ENCODE results near the gene TCHHL1. TPM values are rescaled to one million over a fixed set of nuclear protein-coding genes. Genes with fewer than 3 reads are reported as not detected.
A peak's percentile ranks its signal among the peaks of the same experiment; 100 is the strongest.

TCHHL1 gene
- total RNA-seq, 1 experiment from 2014 or later: not detected

DNA sequence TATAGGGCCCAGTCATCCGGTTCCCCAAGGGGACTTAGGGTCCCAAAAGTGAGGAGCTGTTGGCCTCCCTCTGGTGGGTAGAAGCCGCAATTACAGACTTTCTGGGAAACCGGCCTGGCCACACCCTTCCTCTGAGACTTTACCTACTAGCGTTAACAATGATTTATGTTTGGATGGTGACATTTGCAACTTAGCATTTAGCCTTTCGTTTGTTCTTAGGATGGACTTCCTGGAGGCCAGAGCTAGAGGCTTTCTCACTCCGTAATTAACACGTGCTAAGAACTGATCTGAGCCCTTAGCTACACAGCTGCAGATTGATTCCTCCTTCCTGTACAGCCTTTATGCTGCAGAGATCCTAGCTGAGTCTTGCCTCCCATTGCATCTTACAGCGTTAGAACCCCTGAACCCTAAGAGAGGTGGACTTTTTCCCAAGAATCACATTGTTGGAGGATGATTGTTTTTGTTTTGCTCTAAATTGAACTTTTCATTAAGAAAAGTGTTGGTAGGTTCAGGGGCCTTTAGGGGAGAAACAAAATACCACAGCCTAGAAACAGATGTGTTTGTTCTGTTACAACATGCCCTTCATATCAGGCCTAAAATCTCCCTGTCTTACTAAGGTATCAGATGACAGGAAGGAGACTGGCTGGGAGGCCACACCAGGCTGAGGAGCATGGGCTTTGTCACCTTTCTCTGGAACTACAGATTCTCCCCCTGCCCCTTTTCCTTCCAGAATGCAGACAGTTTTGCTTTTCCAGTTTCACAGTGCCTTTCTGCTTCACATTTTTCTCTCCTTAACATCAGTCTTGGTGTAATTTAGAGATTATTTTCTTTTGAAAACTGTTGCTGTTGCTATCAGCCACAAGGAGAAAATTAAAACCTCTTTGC, 54.0 kb downstream of the TCHHL1 start:
- Mint-ChIP-seq H3K4me3 (peak overlapping the region; percentile 89), H3K27ac (peak overlapping the region; percentile 85), H3K36me3 (peaks cover 23% of the 10 kb centered on the region), H3K27me3 (ENCODE audit: low read depth) (peaks cover 9% of the 10 kb centered on the region), H3K9me3 (no peaks in the 10 kb centered on the region), H3K4me1 (peaks cover 40% of the 10 kb centered on the region)
- CTCF ChIA-PET: interaction anchor here (0.5 to 4.5 kb wide), 33 partner anchors 9 to 233 kb away, joined by 3 to 45 read pairs (median 6); partner anchors contain the start of gene THEM4
- DNase-seq (ENCODE audit: low spot score) (peak; percentile 76), ATAC-seq (peak; percentile 71)
- POLR2A ChIA-PET: interaction anchor here (1.0 to 1.7 kb wide), 2 partner anchors 12 to 14 kb away, joined by 3 to 5 read pairs; no protein-coding TSS in a partner anchor
- 0 out of 2 replicates have a peak, but pooled peaks have one; percentile 14 for TF ChIP-seq GABPB1 (CRISPR knock-in tag; IDR thresholded peaks at IDR 0.05)
- TF ChIP-seq, protein P1, sequence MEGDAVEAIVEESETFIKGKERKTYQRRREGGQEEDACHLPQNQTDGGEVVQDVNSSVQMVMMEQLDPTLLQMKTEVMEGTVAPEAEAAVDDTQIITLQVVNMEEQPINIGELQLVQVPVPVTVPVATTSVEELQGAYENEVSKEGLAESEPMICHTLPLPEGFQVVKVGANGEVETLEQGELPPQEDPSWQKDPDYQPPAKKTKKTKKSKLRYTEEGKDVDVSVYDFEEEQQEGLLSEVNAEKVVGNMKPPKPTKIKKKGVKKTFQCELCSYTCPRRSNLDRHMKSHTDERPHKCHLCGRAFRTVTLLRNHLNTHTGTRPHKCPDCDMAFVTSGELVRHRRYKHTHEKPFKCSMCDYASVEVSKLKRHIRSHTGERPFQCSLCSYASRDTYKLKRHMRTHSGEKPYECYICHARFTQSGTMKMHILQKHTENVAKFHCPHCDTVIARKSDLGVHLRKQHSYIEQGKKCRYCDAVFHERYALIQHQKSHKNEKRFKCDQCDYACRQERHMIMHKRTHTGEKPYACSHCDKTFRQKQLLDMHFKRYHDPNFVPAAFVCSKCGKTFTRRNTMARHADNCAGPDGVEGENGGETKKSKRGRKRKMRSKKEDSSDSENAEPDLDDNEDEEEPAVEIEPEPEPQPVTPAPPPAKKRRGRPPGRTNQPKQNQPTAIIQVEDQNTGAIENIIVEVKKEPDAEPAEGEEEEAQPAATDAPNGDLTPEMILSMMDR (IDR thresholded peaks at IDR 0.05): peak; percentile 88
- TF ChIP-seq, protein P2, sequence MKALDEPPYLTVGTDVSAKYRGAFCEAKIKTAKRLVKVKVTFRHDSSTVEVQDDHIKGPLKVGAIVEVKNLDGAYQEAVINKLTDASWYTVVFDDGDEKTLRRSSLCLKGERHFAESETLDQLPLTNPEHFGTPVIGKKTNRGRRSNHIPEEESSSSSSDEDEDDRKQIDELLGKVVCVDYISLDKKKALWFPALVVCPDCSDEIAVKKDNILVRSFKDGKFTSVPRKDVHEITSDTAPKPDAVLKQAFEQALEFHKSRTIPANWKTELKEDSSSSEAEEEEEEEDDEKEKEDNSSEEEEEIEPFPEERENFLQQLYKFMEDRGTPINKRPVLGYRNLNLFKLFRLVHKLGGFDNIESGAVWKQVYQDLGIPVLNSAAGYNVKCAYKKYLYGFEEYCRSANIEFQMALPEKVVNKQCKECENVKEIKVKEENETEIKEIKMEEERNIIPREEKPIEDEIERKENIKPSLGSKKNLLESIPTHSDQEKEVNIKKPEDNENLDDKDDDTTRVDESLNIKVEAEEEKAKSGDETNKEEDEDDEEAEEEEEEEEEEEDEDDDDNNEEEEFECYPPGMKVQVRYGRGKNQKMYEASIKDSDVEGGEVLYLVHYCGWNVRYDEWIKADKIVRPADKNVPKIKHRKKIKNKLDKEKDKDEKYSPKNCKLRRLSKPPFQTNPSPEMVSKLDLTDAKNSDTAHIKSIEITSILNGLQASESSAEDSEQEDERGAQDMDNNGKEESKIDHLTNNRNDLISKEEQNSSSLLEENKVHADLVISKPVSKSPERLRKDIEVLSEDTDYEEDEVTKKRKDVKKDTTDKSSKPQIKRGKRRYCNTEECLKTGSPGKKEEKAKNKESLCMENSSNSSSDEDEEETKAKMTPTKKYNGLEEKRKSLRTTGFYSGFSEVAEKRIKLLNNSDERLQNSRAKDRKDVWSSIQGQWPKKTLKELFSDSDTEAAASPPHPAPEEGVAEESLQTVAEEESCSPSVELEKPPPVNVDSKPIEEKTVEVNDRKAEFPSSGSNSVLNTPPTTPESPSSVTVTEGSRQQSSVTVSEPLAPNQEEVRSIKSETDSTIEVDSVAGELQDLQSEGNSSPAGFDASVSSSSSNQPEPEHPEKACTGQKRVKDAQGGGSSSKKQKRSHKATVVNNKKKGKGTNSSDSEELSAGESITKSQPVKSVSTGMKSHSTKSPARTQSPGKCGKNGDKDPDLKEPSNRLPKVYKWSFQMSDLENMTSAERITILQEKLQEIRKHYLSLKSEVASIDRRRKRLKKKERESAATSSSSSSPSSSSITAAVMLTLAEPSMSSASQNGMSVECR (CRISPR knock-in tag; IDR thresholded peaks at IDR 0.05; ENCODE audit: borderline replicate concordance): no peak

DNA sequence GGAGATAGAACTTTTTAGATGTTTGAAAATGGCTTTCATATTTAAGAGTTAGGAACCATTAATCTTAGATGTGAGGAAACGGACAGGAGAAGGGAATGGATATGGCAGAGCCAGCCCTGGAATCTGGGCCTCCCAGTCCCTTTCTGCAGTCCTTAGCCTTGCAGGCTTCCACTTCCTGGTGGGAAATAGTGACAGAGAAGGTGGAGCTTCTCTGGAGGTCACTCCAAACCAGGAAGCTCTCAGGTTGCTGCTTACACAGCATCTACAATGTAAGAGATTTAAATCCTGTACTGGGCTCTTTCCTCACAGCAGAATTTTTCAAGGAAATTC, 54.6 kb downstream of the TCHHL1 start:
- Mint-ChIP-seq H3K9me3 (no peaks in the 10 kb centered on the region), H3K27me3 (ENCODE audit: low read depth) (peaks cover 9% of the 10 kb centered on the region), H3K27ac (no peak overlapping the region), H3K4me1 (peaks cover 40% of the 10 kb centered on the region), H3K36me3 (peaks cover 24% of the 10 kb centered on the region), H3K4me3 (peak overlapping the region; percentile 89; the same call in 1 of the 2 replicates)
- CTCF ChIA-PET: interaction anchor here (0.5 to 4.5 kb wide), 31 partner anchors 9 to 232 kb away, joined by 3 to 45 read pairs (median 6); partner anchors contain the start of gene THEM4
- TF ChIP-seq, protein P2 (CRISPR knock-in tag; IDR thresholded peaks at IDR 0.05; ENCODE audit: borderline replicate concordance): no peak
- TF ChIP-seq FOXJ3 (CRISPR knock-in tag; IDR thresholded peaks at IDR 0.05; ENCODE audit: borderline replicate concordance) (no peak), SMAD3 (CRISPR knock-in tag; IDR thresholded peaks at IDR 0.05; ENCODE audit: borderline replicate concordance) (no peak), ZNF219 (CRISPR knock-in tag; IDR thresholded peaks at IDR 0.05; ENCODE audit: borderline replicate concordance) (no peak), TEAD4 (CRISPR knock-in tag; IDR thresholded peaks at IDR 0.05) (no peak), NFE2L1 (CRISPR knock-in tag; IDR thresholded peaks at IDR 0.05) (no peak), CREB1 (CRISPR knock-in tag; IDR thresholded peaks at IDR 0.05) (no peak), ZNF416 (CRISPR knock-in tag; IDR thresholded peaks at IDR 0.05) (no peak), GABPB1 (CRISPR knock-in tag; IDR thresholded peaks at IDR 0.05) (no peak)
- TF ChIP-seq, protein P3, sequence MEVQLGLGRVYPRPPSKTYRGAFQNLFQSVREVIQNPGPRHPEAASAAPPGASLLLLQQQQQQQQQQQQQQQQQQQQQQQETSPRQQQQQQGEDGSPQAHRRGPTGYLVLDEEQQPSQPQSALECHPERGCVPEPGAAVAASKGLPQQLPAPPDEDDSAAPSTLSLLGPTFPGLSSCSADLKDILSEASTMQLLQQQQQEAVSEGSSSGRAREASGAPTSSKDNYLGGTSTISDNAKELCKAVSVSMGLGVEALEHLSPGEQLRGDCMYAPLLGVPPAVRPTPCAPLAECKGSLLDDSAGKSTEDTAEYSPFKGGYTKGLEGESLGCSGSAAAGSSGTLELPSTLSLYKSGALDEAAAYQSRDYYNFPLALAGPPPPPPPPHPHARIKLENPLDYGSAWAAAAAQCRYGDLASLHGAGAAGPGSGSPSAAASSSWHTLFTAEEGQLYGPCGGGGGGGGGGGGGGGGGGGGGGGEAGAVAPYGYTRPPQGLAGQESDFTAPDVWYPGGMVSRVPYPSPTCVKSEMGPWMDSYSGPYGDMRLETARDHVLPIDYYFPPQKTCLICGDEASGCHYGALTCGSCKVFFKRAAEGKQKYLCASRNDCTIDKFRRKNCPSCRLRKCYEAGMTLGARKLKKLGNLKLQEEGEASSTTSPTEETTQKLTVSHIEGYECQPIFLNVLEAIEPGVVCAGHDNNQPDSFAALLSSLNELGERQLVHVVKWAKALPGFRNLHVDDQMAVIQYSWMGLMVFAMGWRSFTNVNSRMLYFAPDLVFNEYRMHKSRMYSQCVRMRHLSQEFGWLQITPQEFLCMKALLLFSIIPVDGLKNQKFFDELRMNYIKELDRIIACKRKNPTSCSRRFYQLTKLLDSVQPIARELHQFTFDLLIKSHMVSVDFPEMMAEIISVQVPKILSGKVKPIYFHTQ (CRISPR knock-in tag; IDR thresholded peaks at IDR 0.05): no peak
- TF ChIP-seq, protein P4, sequence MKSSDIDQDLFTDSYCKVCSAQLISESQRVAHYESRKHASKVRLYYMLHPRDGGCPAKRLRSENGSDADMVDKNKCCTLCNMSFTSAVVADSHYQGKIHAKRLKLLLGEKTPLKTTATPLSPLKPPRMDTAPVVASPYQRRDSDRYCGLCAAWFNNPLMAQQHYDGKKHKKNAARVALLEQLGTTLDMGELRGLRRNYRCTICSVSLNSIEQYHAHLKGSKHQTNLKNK (CRISPR knock-in tag; IDR thresholded peaks at IDR 0.05): no peak
- TF ChIP-seq, protein P5, sequence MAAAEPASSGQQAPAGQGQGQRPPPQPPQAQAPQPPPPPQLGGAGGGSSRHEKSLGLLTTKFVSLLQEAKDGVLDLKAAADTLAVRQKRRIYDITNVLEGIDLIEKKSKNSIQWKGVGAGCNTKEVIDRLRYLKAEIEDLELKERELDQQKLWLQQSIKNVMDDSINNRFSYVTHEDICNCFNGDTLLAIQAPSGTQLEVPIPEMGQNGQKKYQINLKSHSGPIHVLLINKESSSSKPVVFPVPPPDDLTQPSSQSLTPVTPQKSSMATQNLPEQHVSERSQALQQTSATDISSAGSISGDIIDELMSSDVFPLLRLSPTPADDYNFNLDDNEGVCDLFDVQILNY (CRISPR knock-in tag; IDR thresholded peaks at IDR 0.05): no peak
- POLR2A ChIA-PET: interaction anchor here (1.0 to 1.7 kb wide), 2 partner anchors 13 to 14 kb away, joined by 3 to 5 read pairs; no protein-coding TSS in a partner anchor
- peak; percentile 20 for ATAC-seq
- no peak for DNase-seq (ENCODE audit: low spot score)

All from WTC11 (cell line).